ENCODE data around the gene AGRP.

DNA sequence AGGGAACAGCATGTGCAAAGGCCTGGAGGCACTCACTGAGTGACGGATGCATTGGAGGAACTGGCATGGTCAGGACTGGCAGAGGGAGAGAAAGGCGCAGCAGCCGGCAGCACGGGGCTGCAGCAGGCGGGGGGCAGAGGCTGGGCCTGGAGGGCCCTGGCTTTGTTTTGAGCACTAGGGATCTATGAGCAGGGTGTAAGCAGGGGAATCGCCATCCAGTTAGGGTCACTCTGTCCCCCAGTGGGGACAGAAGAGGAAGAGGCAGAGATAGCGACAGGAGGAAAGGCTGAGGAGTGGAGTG, 38.3 kb downstream of the AGRP start:
- TF ChIP-seq, protein P1, sequence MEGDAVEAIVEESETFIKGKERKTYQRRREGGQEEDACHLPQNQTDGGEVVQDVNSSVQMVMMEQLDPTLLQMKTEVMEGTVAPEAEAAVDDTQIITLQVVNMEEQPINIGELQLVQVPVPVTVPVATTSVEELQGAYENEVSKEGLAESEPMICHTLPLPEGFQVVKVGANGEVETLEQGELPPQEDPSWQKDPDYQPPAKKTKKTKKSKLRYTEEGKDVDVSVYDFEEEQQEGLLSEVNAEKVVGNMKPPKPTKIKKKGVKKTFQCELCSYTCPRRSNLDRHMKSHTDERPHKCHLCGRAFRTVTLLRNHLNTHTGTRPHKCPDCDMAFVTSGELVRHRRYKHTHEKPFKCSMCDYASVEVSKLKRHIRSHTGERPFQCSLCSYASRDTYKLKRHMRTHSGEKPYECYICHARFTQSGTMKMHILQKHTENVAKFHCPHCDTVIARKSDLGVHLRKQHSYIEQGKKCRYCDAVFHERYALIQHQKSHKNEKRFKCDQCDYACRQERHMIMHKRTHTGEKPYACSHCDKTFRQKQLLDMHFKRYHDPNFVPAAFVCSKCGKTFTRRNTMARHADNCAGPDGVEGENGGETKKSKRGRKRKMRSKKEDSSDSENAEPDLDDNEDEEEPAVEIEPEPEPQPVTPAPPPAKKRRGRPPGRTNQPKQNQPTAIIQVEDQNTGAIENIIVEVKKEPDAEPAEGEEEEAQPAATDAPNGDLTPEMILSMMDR (IDR thresholded peaks at IDR 0.05; ENCODE audit: insufficient read depth, low read length): no peak
- TF ChIP-seq POLR2AphosphoS5 (IDR thresholded peaks at IDR 0.05; ENCODE audit: low read depth): no peak
- TF ChIP-seq GABPA (IDR thresholded peaks at IDR 0.05; ENCODE audit: low read depth): no peak
